Measurements from ENCODE around the gene EPHB1. TPM values are rescaled to one million over a fixed set of nuclear protein-coding genes. Genes with fewer than 3 reads are reported as not detected.

Gene EPHB1
- total RNA-seq, 4 donors from 2014 or later, result 2.3 to 5.6 (median 4.6) TPM

- 90 to 94% methylated on average over 3 of the region's 3 CpGs for WGBS, 2 donors
- H3K4me3 ChIP-seq (replicated peaks in 1 of 3), result no peak overlapping the region
- no peaks in the 10 kb centered on the region for H3K9me3 ChIP-seq
- no peak overlapping the region for H3K27ac ChIP-seq
- H3K27me3 ChIP-seq, result no peaks in the 10 kb centered on the region
- no peak for DNase-seq
- intact Hi-C loops (cut with DNase I), result no loop called here
- H3K36me3 ChIP-seq, result no peaks in the 10 kb centered on the region
- no peaks in the 10 kb centered on the region for H3K4me1 ChIP-seq
- TF ChIP-seq POLR2A (IDR thresholded peaks at IDR 0.05), result no peak
- no peak for TF ChIP-seq CTCF (IDR thresholded peaks at IDR 0.05)
Observed at GRCh38 chr3:135258916-135259315, 463.9 kb downstream of the EPHB1 start.

GRCh38 chr3:135260025-135260424 is 465.0 kb downstream of the EPHB1 start:
- 77 to 85% methylated on average over 2 of the region's 2 CpGs for WGBS, 2 donors
- Histone ChIP-seq H3K36me3 (no peaks in the 10 kb centered on the region), H3K4me3 (replicated peaks in 1 of 3) (no peak overlapping the region), H3K4me1 (no peaks in the 10 kb centered on the region), H3K9me3 (no peaks in the 10 kb centered on the region), H3K27me3 (no peaks in the 10 kb centered on the region), H3K27ac (no peak overlapping the region)
- intact Hi-C loops (cut with DNase I), result no loop called here
- DNase-seq, result no peak
- no peak for TF ChIP-seq CTCF (IDR thresholded peaks at IDR 0.05)
- TF ChIP-seq POLR2A (IDR thresholded peaks at IDR 0.05), result no peak

- Histone ChIP-seq H3K36me3 (no peaks in the 10 kb centered on the region), H3K27ac (no peak overlapping the region), H3K4me1 (peaks cover under 1 to 4% of the 10 kb centered on the region in 2 donors), H3K9me3 (no peaks in the 10 kb centered on the region), H3K27me3 (no peaks in the 10 kb centered on the region), H3K4me3 (replicated peaks in 1 of 3) (no peak overlapping the region)
- DNase-seq, result no peak
- intact Hi-C loops (cut with DNase I), result no loop called here
- 84 to 90% methylated on average over 6 of the region's 6 CpGs for WGBS, 2 donors
- no peak for TF ChIP-seq CTCF (IDR thresholded peaks at IDR 0.05)
- TF ChIP-seq POLR2A (IDR thresholded peaks at IDR 0.05), result no peak
Observed at GRCh38 chr3:135261214-135261775, 466.2 kb downstream of the EPHB1 start.

GRCh38 chr3:135261916-135262315 is 466.9 kb downstream of the EPHB1 start:
- Histone ChIP-seq H3K27me3 (no peaks in the 10 kb centered on the region), H3K4me3 (replicated peaks in 1 of 3) (no peak overlapping the region), H3K9me3 (no peaks in the 10 kb centered on the region), H3K27ac (no peak overlapping the region), H3K4me1 (peaks cover 7 to 10% of the 10 kb centered on the region in 2 donors), H3K36me3 (no peaks in the 10 kb centered on the region)
- intact Hi-C loops (cut with DNase I), result no loop called here
- peak in 1 of 2 donors; percentile 7 for DNase-seq
- WGBS, 2 donors, result 90 to 93% methylated on average over 1 of the region's 1 CpG
- TF ChIP-seq POLR2A (IDR thresholded peaks at IDR 0.05) (no peak), CTCF (IDR thresholded peaks at IDR 0.05) (no peak)

- no peaks in the 10 kb centered on the region for H3K9me3 ChIP-seq
- intact Hi-C loops (cut with DNase I), result no loop called here
- H3K36me3 ChIP-seq, result no peaks in the 10 kb centered on the region
- TF ChIP-seq CTCF (IDR thresholded peaks at IDR 0.05) (no peak), POLR2A (IDR thresholded peaks at IDR 0.05) (no peak)
- H3K4me3 ChIP-seq (replicated peaks in 1 of 3), result no peak overlapping the region
- whole genome bisulfite sequencing, 2 donors, result 88 to 92% methylated on average over 4 of the region's 4 CpGs
- H3K27ac ChIP-seq, result no peak overlapping the region
- no peak for DNase-seq
- no peaks in the 10 kb centered on the region for H3K27me3 ChIP-seq
- H3K4me1 ChIP-seq, result peaks cover 10 to 16% of the 10 kb centered on the region in 2 donors
Observed at GRCh38 chr3:135262441-135262840, 467.4 kb downstream of the EPHB1 start.

Data from thyroid gland (tissue), 4 donors.